B cell (primary cell): ENCODE data around the gene CDH2. TPM values are rescaled to one million over a fixed set of nuclear protein-coding genes. Genes with fewer than 3 reads are reported as not detected.

Experiments
- ATAC-seq: fragments of 200-7000 bp; cut with Tn5 transposase; one replicate; pipeline ENCODE4 v1.10.0; 2021; ENCODE audit warnings: low read depth, mild to moderate bottlenecking, moderate number of reproducible peaks, moderate library complexity
- CTCF ChIA-PET: fragments of 350-600 bp; sonication (Branson Sonifier 250); formaldehyde crosslinking; loops from one replicate; lab custom pipeline; 2021; ENCODE audit warnings: antibody characterized with exemption, inconsistent platforms; lab: Charles Lee
- POLR2A ChIA-PET: fragments of 350-600 bp; sonication (Branson Sonifier 250); formaldehyde crosslinking; loops from one replicate; lab custom pipeline; 2021; ENCODE audit warnings: antibody characterized with exemption; lab: Charles Lee
- DNase-seq: peaks from one replicate; pipeline ENCODE4 v3.0.0; 2013
- H2AFZ ChIP-seq: 2 replicates; pipeline ENCODE4 v1.6.1; 2012; ENCODE audit warnings: mild to moderate bottlenecking, low read depth, low read length; ENCODE audit not compliant: insufficient read depth, poor library complexity, severe bottlenecking
- H3K27ac ChIP-seq, 2 donors: 1 replicate in 1 of 2; 2 replicates in 1 of 2; pipeline ENCODE4 v1.5.1; 2012 to 2013; ENCODE audit warnings: low read length in 2 of 2, mild to moderate bottlenecking in 2 of 2, moderate library complexity in 1 of 2
- H3K27me3 ChIP-seq, 4 experiments: fragments of 200-600 bp in 1 of 4; sonication (generic) in 1 of 4; replicated peaks in 1 of 4; 1 replicate in 2 of 4; 2 replicates in 2 of 4; pipeline versions ENCODE4 v1.6.1 to v1.7.0; 2013 to 2016; ENCODE audit warnings: low read length in 3 of 4, mild to moderate bottlenecking in 2 of 4, mixed read lengths in 1 of 4, moderate library complexity in 1 of 4; ENCODE audit not compliant: insufficient read depth in 4 of 4, control insufficient read depth in 3 of 4; ENCODE audit errors: control extremely low read depth in 1 of 4
- H3K36me3 ChIP-seq, 2 experiments: replicated peaks in 1 of 2; 1 replicate in 1 of 2; 2 replicates in 1 of 2; pipeline versions ENCODE4 v1.6.1 to v1.7.1; 2013; ENCODE audit warnings: low read length in 1 of 2; ENCODE audit not compliant: insufficient read depth in 2 of 2, control insufficient read depth in 1 of 2; ENCODE audit errors: control extremely low read depth in 1 of 2, extremely low read depth in 1 of 2
- H3K4me1 ChIP-seq, 2 donors: fragments of 200-600 bp in 1 of 2; sonication (generic) in 1 of 2; 1 replicate in 1 of 2; 2 replicates in 1 of 2; pipeline versions ENCODE4 v1.5.1 to v1.6.1; 2013 to 2017; ENCODE audit warnings: low read length in 2 of 2; ENCODE audit not compliant: control insufficient read depth in 2 of 2, insufficient read depth in 2 of 2
- H3K4me2 ChIP-seq: replicated peaks from 2 replicates; pipeline ENCODE3; 2012; ENCODE audit warnings: mild to moderate bottlenecking, low read depth, low read length; ENCODE audit not compliant: poor library complexity, severe bottlenecking
- H3K4me3 ChIP-seq, 5 experiments: fragments of 200-600 bp in 1 of 5; sonication (generic) in 1 of 5; 1 replicate in 3 of 5; 2 replicates in 2 of 5; pipeline versions ENCODE4 v1.5.1 to v1.7.0; 2011 to 2016; ENCODE audit warnings: low read length in 4 of 5, mild to moderate bottlenecking in 4 of 5, low read depth in 2 of 5, control low read depth in 1 of 5, moderate library complexity in 1 of 5; ENCODE audit not compliant: insufficient read depth in 1 of 5; ENCODE audit errors: control extremely low read depth in 1 of 5, extremely low read depth in 1 of 5
- H3K79me2 ChIP-seq: fragments of 200-600 bp; sonication (generic); one replicate; pipeline ENCODE4 v1.6.0; 2016; ENCODE audit warnings: low read length; ENCODE audit not compliant: control insufficient read depth, insufficient read depth
- H3K9ac ChIP-seq: fragments of 200-600 bp; sonication (generic); 2 replicates; pipeline ENCODE4 v1.6.1; 2017; ENCODE audit warnings: mild to moderate bottlenecking, low read length, moderate library complexity
- H3K9me3 ChIP-seq, 3 donors: one replicate each; pipeline versions ENCODE4 v1.6.1 to v1.7.1; 2013; ENCODE audit warnings: low read length in 2 of 3; ENCODE audit not compliant: control insufficient read depth in 2 of 3, insufficient read depth in 1 of 3; ENCODE audit errors: control extremely low read depth in 1 of 3
- H4K20me1 ChIP-seq: 2 replicates; pipeline ENCODE4 v1.6.0; 2012; ENCODE audit warnings: mild to moderate bottlenecking, low read length; ENCODE audit not compliant: insufficient read depth, control insufficient read depth, poor library complexity, severe bottlenecking
- H3K27ac Mint-ChIP-seq: one replicate; pipeline ENCODE4 v1.8.0; 2021; ENCODE audit warnings: mixed read lengths
- H3K27me3 Mint-ChIP-seq: one replicate; pipeline ENCODE4 v1.8.0; 2021; ENCODE audit warnings: mixed read lengths
- H3K4me1 Mint-ChIP-seq: one replicate; pipeline ENCODE4 v1.8.0; 2021; ENCODE audit warnings: mixed read lengths
- H3K4me3 Mint-ChIP-seq: one replicate; pipeline ENCODE4 v1.8.0; 2021; ENCODE audit warnings: mixed read lengths
- H3K9me3 Mint-ChIP-seq: one replicate; pipeline ENCODE4 v1.8.0; 2022; ENCODE audit warnings: mixed read lengths; ENCODE audit not compliant: insufficient read depth
- EZH2 ChIP-seq: IDR thresholded peaks from 2 replicates; pipeline ENCODE4 v1.6.1; 2012; ENCODE audit warnings: borderline replicate concordance, low read depth, mild to moderate bottlenecking, moderate library complexity, low read length; ENCODE audit not compliant: insufficient read depth, poor library complexity, severe bottlenecking
- WGBS: methylation state at CpG from one replicate; pipeline ENCODE4 v1.1.5; 2013; ENCODE audit warnings: missing lambda C conversion rate; ENCODE audit not compliant: insufficient coverage; 5-methylcytosine and 5-hydroxymethylcytosine counted together
- intact Hi-C: fragments of 100-400 bp; cut with micrococcal nuclease; formaldehyde crosslinking; loops from one replicate; pipeline ENCODE4 v1.10.0; 2022
- polyA plus RNA-seq: library from polyadenylated mRNA; depleted of rRNA; stranded (reverse); fragments of >200 nt; gene quantifications from 2 replicates; pipeline ENCODE4 v1.2.3, GENCODE V29; 2012
- total RNA-seq, 2 donors: library from RNA; stranded (reverse); fragments of 120-200 nt in 1 of 2; gene quantifications; 1 replicate in 1 of 2; 2 replicates in 1 of 2; pipeline versions ENCODE4 v1.2.3 to v1.2.4, GENCODE V29; 2013 to 2022
- TF ChIP-seq, protein P1 (sequence below): fragments of 200-600 bp; IDR thresholded peaks from one replicate; pipeline ENCODE4 v1.8.0; 2022; ENCODE audit warnings: antibody characterized with exemption, mild to moderate bottlenecking

The CDH2 gene
- total and polyA plus RNA-seq, 2 donors (not counting 1 experiment from before 2014, with no cell fraction given): not detected

- Histone ChIP-seq H4K20me1 (no peaks in the 10 kb centered on the region), H2AFZ (no peak overlapping the region), H3K79me2 (no peaks in the 10 kb centered on the region), H3K27me3 (no peaks in the 10 kb centered on the region), H3K36me3 (no peaks in the 10 kb centered on the region), H3K4me1 (no peaks in the 10 kb centered on the region), H3K9me3 (no peaks in the 10 kb centered on the region), H3K4me2 (no peak overlapping the region), H3K4me3 (no peak overlapping the region), H3K9ac (no peak overlapping the region), H3K27ac (no peak overlapping the region)
- Mint-ChIP-seq H3K27me3 (no peaks in the 10 kb centered on the region), H3K4me1 (no peaks in the 10 kb centered on the region), H3K27ac (no peak overlapping the region), H3K4me3 (no peak overlapping the region), H3K9me3 (peaks cover 3% of the 10 kb centered on the region)
- TF ChIP-seq, protein P1, sequence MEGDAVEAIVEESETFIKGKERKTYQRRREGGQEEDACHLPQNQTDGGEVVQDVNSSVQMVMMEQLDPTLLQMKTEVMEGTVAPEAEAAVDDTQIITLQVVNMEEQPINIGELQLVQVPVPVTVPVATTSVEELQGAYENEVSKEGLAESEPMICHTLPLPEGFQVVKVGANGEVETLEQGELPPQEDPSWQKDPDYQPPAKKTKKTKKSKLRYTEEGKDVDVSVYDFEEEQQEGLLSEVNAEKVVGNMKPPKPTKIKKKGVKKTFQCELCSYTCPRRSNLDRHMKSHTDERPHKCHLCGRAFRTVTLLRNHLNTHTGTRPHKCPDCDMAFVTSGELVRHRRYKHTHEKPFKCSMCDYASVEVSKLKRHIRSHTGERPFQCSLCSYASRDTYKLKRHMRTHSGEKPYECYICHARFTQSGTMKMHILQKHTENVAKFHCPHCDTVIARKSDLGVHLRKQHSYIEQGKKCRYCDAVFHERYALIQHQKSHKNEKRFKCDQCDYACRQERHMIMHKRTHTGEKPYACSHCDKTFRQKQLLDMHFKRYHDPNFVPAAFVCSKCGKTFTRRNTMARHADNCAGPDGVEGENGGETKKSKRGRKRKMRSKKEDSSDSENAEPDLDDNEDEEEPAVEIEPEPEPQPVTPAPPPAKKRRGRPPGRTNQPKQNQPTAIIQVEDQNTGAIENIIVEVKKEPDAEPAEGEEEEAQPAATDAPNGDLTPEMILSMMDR: no peak
- no peak for TF ChIP-seq EZH2
- intact Hi-C loops: no loop called here
- no peak for ATAC-seq
- no CpG with 5 or more reads among the region's 3 CpGs for WGBS
- ChIA-PET CTCF (no interaction called here), POLR2A (no interaction called here)
- DNase-seq: no peak
Measured at GRCh38 chr18:28123401-28124030, 53.4 kb downstream of the CDH2 start.

- H3K4me1 ChIP-seq: no peaks in the 10 kb centered on the region
- ATAC-seq (no peak), DNase-seq (no peak)
- TF ChIP-seq, protein P1: no peak
- no peak for TF ChIP-seq EZH2
- no peak overlapping the region for H3K27ac ChIP-seq
- H3K9me3 ChIP-seq: no peaks in the 10 kb centered on the region
- H3K4me1 Mint-ChIP-seq: no peaks in the 10 kb centered on the region
- no peaks in the 10 kb centered on the region for H3K27me3 ChIP-seq
- H3K9me3 Mint-ChIP-seq: peaks cover 3% of the 10 kb centered on the region
- no peaks in the 10 kb centered on the region for H3K27me3 Mint-ChIP-seq
- ChIA-PET POLR2A (no interaction called here), CTCF (no interaction called here)
- H3K4me3 ChIP-seq: no peak overlapping the region
- H3K27ac Mint-ChIP-seq: no peak overlapping the region
- no peaks in the 10 kb centered on the region for H3K79me2 ChIP-seq
- no peak overlapping the region for H2AFZ ChIP-seq
- H3K4me3 Mint-ChIP-seq: no peak overlapping the region
- H4K20me1 ChIP-seq: no peaks in the 10 kb centered on the region
- H3K9ac ChIP-seq: no peak overlapping the region
- 83% methylated on average over 1 of the region's 2 CpGs for WGBS
- intact Hi-C loops: no loop called here
- no peak overlapping the region for H3K4me2 ChIP-seq
- no peaks in the 10 kb centered on the region for H3K36me3 ChIP-seq
Measured at GRCh38 chr18:28120828-28121515, 56.0 kb downstream of the CDH2 start.
